Measurements from ENCODE around the gene LMBR1. TPM values are rescaled to one million over a fixed set of nuclear protein-coding genes. Genes with fewer than 3 reads are reported as not detected.

The LMBR1 gene
- total and polyA plus RNA-seq, 2 donors (not counting 3 experiments of a cell fraction or from before 2014, with no cell fraction given), result 14.0 to 72.9 TPM

- DNase-seq (ENCODE audit: low read depth, low spot score) (peak; percentile 76), FAIRE-seq (no peak)
- H2AFZ ChIP-seq (ENCODE audit: low read depth, low read length), result no peak overlapping the region
- ChIA-PET CTCF (interaction anchor here (1.5 kb wide), 1 partner anchor 14 kb away, joined by 3 read pairs; no protein-coding TSS in a partner anchor), POLR2A (no interaction called here)
- BruUV-seq (replicated peaks), result no TSS peak
- H3K36me3 ChIP-seq (ENCODE audit: control insufficient read depth in 2 of 2, extremely low read depth in 1 of 2, insufficient read depth in 2 of 2, low read length in 2 of 2), result no peaks in the 10 kb centered on the region
- dilution Hi-C loops (cut with MboI; ENCODE audit: extremely low pct_ligation_motif_present, low sequenced_read_pairs), result no loop called here
- peaks cover 2% of the 10 kb centered on the region for H3K4me1 ChIP-seq (ENCODE audit: control insufficient read depth, extremely low read depth, insufficient read depth, low read length)
- peaks cover 2% of the 10 kb centered on the region for H3K9me1 ChIP-seq (replicated peaks; ENCODE audit: control insufficient read depth, extremely low read depth, insufficient read depth, low read length)
- H3K27me3 ChIP-seq (ENCODE audit: control insufficient read depth in 2 of 2, insufficient read depth in 2 of 2, low read length in 2 of 2), result no peaks in the 10 kb centered on the region
- no peak overlapping the region for H3K4me3 ChIP-seq (replicated peaks in 1 of 3; ENCODE audit: insufficient read depth in 1 of 3, low read depth in 1 of 3, low read length in 3 of 3)
- no peak overlapping the region for H3K4me2 ChIP-seq (ENCODE audit: insufficient read depth, low read length)
- H3K9ac ChIP-seq (replicated peaks; ENCODE audit: extremely low read depth, insufficient read depth, low read length), result no peak overlapping the region
- intact Hi-C loops (cut with micrococcal nuclease), result no loop called here
- H3K27ac ChIP-seq (ENCODE audit: insufficient read depth, low read depth, low read length), result no peak overlapping the region
- no peaks in the 10 kb centered on the region for H3K79me2 ChIP-seq (ENCODE audit: control insufficient read depth, insufficient read depth, low read length)
- TF ChIP-seq MAX (IDR thresholded peaks at IDR 0.05; ENCODE audit: insufficient read depth, insufficient read length), result no peak
- TF ChIP-seq GATA2 (IDR thresholded peaks at IDR 0.05; ENCODE audit: insufficient read depth, insufficient read length, low read depth, low read length), result no peak
- TF ChIP-seq FOS (IDR thresholded peaks at IDR 0.05; ENCODE audit: borderline replicate concordance, insufficient read depth, low read length), result no peak
- no peak for TF ChIP-seq POLR2AphosphoS5 (IDR thresholded peaks at IDR 0.05; ENCODE audit: insufficient read depth, low read depth, low read length)
- TF ChIP-seq CTCF (IDR thresholded peaks at IDR 0.05; ENCODE audit: extremely low read depth in 1 of 2, insufficient read depth in 1 of 2, low read depth in 1 of 2, low read length in 2 of 2), result no peak
- TF ChIP-seq POLR2A (IDR thresholded peaks at IDR 0.05; ENCODE audit: low read depth, low read length), result no peak
- TF ChIP-seq MYC (IDR thresholded peaks at IDR 0.05; ENCODE audit: low read depth, low read length), result no peak
- no peaks in the 10 kb centered on the region for H4K20me1 ChIP-seq (replicated peaks; ENCODE audit: control insufficient read depth, extremely low read depth, insufficient read depth, low read length)
- no peaks in the 10 kb centered on the region for H3K9me3 ChIP-seq (replicated peaks; ENCODE audit: control insufficient read depth, insufficient read depth, low read length)
These were observed 170.7 kb downstream of the LMBR1 start for GRCh38 chr7:156722043-156722826.

Measured in endothelial cell of umbilical vein (primary cell).